GM12875 (cell line): ENCODE results near the gene ZSWIM3.

ENCODE experiments used
- H3K4me3 ChIP-seq: one replicate; pipeline ENCODE4 v1.5.1; 2011; ENCODE audit warnings: low read depth, low read length, control low read depth
- TF ChIP-seq, protein P1 (sequence below): IDR thresholded peaks from 2 replicates; pipeline ENCODE4 v1.5.1; 2011; ENCODE audit warnings: low read depth, mild to moderate bottlenecking, control low read depth, inconsistent platforms, low read length, moderate library complexity, borderline replicate concordance; ENCODE audit not compliant: insufficient read depth

Gene ZSWIM3

DNA sequence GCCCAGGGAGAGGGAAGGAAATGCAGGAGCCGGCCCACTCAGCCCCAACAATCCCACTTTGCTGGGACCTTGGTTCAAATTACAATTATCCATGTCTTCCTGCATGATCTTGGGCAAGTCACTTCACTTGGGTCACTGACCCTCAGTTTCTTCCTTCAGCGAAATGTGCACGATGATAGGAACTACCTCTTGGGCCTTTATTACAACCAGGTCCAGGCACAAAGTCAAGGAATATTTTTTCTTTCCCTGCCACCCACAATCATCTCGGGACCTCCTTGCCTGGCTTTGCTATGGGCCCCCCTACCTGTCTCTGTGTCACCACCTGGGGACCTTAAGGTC, 54.9 kb downstream of the ZSWIM3 start:
- no peak overlapping the region for H3K4me3 ChIP-seq
- TF ChIP-seq, protein P1, sequence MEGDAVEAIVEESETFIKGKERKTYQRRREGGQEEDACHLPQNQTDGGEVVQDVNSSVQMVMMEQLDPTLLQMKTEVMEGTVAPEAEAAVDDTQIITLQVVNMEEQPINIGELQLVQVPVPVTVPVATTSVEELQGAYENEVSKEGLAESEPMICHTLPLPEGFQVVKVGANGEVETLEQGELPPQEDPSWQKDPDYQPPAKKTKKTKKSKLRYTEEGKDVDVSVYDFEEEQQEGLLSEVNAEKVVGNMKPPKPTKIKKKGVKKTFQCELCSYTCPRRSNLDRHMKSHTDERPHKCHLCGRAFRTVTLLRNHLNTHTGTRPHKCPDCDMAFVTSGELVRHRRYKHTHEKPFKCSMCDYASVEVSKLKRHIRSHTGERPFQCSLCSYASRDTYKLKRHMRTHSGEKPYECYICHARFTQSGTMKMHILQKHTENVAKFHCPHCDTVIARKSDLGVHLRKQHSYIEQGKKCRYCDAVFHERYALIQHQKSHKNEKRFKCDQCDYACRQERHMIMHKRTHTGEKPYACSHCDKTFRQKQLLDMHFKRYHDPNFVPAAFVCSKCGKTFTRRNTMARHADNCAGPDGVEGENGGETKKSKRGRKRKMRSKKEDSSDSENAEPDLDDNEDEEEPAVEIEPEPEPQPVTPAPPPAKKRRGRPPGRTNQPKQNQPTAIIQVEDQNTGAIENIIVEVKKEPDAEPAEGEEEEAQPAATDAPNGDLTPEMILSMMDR: no peak

DNA sequence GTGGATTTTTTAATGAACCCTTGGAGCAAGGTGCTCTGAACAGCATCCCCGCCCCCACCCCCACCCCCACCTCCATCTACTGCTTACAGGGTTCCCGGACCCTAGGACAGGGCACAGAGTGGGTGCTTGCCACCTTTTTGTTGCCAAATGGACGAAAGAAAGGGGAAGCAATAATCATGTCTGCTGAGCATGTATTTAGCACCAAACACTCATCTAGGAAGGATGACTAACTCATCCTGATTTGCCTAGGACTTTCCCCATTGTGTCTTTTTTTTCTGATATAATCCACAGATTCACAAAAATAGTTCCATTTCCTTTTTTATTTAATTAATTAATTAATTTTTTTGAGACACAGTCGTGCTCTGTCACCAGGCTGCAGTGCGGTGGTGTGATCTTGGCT, 55.7 kb downstream of the ZSWIM3 start:
- no peak overlapping the region for H3K4me3 ChIP-seq
- TF ChIP-seq, protein P1: no peak

DNA sequence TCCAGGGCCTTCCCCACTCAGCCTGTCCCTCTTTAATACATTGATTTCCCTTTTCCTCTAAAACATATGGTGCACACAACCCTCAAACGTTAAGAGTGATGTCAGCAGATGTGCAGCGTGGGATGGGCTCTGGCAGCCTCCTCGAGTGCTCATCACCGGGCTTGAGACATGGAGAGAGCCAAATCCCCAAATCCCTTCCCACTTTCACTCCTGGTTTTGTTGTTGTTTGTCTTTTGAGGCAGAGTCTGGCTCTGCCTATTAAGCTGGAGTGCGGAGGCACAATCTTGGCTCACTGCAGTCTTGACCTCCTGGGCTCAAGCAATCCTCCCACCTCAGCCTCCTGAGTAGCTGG, 60.4 kb downstream of the ZSWIM3 start:
- H3K4me3 ChIP-seq: no peak overlapping the region
- TF ChIP-seq, protein P1: no peak

DNA sequence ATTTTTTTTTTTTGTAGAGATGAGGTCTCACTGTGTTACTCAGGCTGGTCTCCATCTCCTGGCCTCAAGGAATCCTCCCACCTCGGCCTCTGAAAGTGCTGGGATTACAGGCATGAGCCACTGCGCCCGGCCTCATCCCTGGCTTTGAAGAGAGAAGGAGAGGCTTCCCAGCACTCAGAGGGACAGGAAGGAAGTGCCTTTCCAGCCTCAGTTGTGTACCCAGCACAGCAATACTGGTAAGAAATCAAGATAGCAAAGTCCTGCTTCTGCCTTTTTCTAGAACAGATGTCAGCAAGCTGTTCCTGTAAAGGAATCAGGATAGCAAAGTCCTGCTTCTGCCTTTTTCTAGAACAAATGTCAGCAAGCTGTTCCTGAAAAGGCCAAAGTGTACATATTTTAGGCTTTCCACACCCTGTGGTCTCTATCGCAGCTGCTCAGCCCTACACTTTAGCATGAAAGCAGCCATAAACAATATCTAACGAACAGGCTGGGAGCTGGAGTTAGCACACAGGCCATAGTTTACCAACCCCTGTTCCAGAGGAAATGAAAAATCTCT, 60.8 kb downstream of the ZSWIM3 start:
- TF ChIP-seq, protein P1: no peak
- no peak overlapping the region for H3K4me3 ChIP-seq

DNA sequence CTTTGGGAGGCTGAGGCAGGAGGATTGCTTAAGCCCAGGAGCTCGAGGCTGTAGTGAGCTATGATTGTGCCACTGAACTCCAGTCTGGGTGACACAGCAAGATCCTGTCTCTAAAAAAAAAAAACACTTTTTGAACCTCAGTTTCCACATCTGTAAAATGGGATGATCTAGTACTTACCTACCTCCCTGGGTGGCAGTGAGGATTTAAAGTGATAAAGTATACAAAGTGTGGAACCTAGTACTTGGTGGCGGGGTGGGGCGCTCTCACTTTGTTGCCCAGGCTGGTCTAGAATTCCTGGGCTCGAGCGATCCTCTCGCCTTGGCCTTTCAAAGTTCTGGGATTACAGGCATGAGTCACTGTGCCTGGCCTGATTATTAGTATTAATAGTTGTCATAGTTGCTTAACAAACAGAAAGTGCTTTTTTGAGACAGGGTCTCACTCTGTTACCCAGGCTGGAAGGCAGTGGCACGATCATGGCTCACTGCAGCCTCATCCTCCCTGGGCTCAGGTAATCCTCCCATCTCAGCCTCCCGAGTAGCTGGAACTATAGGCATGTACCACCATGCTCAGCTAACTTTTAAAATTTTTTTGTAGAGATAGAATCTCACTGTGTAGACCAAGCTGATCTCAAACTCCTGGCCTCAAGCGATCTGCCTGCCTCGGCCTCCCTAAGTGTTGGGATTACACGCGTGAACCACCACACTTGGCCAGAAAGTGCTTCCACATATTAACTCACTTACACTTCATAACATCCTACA, 61.5 kb downstream of the ZSWIM3 start:
- TF ChIP-seq, protein P1: no peak
- H3K4me3 ChIP-seq: no peak overlapping the region

DNA sequence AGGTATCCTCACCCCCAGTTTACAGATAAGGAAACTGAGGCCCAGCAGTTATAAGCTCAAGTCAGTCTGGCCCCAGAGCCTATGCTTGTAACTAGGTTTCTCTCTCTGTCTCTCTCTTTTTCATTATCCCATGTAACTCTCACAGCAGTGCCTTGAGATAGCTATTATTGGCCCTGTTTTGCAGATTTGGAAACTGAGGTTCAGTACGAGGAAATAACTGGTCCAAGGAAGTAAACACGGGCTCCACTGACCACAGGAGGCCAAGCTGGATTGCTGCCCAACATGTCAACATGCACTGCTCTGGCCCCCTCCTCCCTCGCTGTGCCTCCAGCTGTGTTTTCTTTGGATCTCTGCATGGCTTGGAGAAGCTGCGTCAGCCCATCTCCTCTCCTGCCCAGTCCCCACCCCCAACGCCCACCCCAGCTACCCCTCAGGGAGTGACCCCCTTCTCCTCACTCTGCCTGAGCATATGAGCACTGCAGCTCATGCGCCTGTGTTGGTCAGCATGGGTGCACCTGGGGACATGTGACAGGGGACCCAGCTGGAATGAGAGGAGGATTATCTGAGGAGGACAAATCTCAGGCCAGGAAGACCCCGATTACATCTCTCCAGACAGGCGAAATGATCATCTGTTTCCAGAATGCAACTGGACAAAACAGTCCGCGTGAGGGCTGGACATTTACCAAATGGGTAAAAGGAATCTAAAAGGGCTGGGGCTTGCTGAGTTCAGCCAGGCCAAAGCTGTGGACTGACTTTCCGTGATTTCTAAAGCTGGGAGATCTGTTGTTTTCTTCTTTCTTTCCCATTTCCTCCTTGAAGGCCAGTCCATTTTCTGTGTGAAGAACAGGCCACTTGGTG, 62.4 kb downstream of the ZSWIM3 start:
- TF ChIP-seq, protein P1: no peak

More for the DNA sequence above, 62.4 kb downstream of the ZSWIM3 start:
- H3K4me3 ChIP-seq: no peak overlapping the region
